ENCODE measurements around the gene PTPRN2. TPM values are rescaled to one million over a fixed set of nuclear protein-coding genes. Genes with fewer than 3 reads are reported as not detected.
"Not testable (repeated sequence)": the region's sequence is repeated elsewhere in the genome, so short reads cannot be mapped to it uniquely, and the experiment has no call there.

Gene PTPRN2
- polyA plus RNA-seq, 4 donors, result 7.3 to 11.4 (median 8.0) TPM

- no peak for DNase-seq (ENCODE audit: low read depth in 4 of 4, low spot score in 2 of 4)
Measured at GRCh38 chr7:158035343-158035742, 552.3 kb downstream of the PTPRN2 start.

GRCh38 chr7:158034571-158034970, 553.1 kb downstream of the PTPRN2 start:
- DNase-seq (ENCODE audit: low read depth in 4 of 4, low spot score in 2 of 4), result no peak

GRCh38 chr7:158033925-158034324, 553.7 kb downstream of the PTPRN2 start:
- not testable (repeated sequence) for DNase-seq (ENCODE audit: low read depth in 4 of 4, low spot score in 2 of 4)

- DNase-seq (ENCODE audit: low read depth in 4 of 4, low spot score in 2 of 4), result no peak
Measured at GRCh38 chr7:158033196-158033595, 554.4 kb downstream of the PTPRN2 start.

- no peak for DNase-seq (ENCODE audit: low read depth in 4 of 4, low spot score in 2 of 4)
Measured at GRCh38 chr7:158032561-158033115, 555.0 kb downstream of the PTPRN2 start.

- DNase-seq (ENCODE audit: low read depth in 4 of 4, low spot score in 2 of 4), result no peak
Measured at GRCh38 chr7:158031867-158032308, 555.7 kb downstream of the PTPRN2 start.

- no peak for DNase-seq (ENCODE audit: low read depth in 4 of 4, low spot score in 2 of 4)
Measured at GRCh38 chr7:158030566-158030965, 557.1 kb downstream of the PTPRN2 start.

- DNase-seq (ENCODE audit: low read depth in 4 of 4, low spot score in 2 of 4), result no peak
Measured at GRCh38 chr7:158030071-158030470, 557.6 kb downstream of the PTPRN2 start.

- no peak for DNase-seq (ENCODE audit: low read depth in 4 of 4, low spot score in 2 of 4)
Measured at GRCh38 chr7:158029509-158029908, 558.1 kb downstream of the PTPRN2 start.

- no peak for DNase-seq (ENCODE audit: low read depth in 4 of 4, low spot score in 2 of 4)
Measured at GRCh38 chr7:158028971-158029370, 558.7 kb downstream of the PTPRN2 start.

GRCh38 chr7:158028290-158028941, 559.2 kb downstream of the PTPRN2 start:
- DNase-seq (ENCODE audit: low read depth in 4 of 4, low spot score in 2 of 4), result no peak

GRCh38 chr7:158027646-158028045, 560.0 kb downstream of the PTPRN2 start:
- DNase-seq (ENCODE audit: low read depth in 4 of 4, low spot score in 2 of 4), result no peak

- no peak for DNase-seq (ENCODE audit: low read depth in 4 of 4, low spot score in 2 of 4)
Measured at GRCh38 chr7:158026636-158027265, 560.9 kb downstream of the PTPRN2 start.

GRCh38 chr7:158025686-158026600, 561.7 kb downstream of the PTPRN2 start:
- DNase-seq (ENCODE audit: low read depth in 4 of 4, low spot score in 2 of 4), result no peak

- DNase-seq (ENCODE audit: low read depth in 4 of 4, low spot score in 2 of 4), result no peak
Measured at GRCh38 chr7:158024881-158025280, 562.7 kb downstream of the PTPRN2 start.

- no peak for DNase-seq (ENCODE audit: low read depth in 4 of 4, low spot score in 2 of 4)
Measured at GRCh38 chr7:158024351-158024715, 563.3 kb downstream of the PTPRN2 start.

GRCh38 chr7:158023681-158024350, 563.8 kb downstream of the PTPRN2 start:
- DNase-seq (ENCODE audit: low read depth in 4 of 4, low spot score in 2 of 4), result no peak

- no peak for DNase-seq (ENCODE audit: low read depth in 4 of 4, low spot score in 2 of 4)
Measured at GRCh38 chr7:158023157-158023556, 564.5 kb downstream of the PTPRN2 start.

GRCh38 chr7:158022601-158023000, 565.0 kb downstream of the PTPRN2 start:
- no peak for DNase-seq (ENCODE audit: low read depth in 4 of 4, low spot score in 2 of 4)

- DNase-seq (ENCODE audit: low read depth in 4 of 4, low spot score in 2 of 4), result no peak
Measured at GRCh38 chr7:158021836-158022235, 565.8 kb downstream of the PTPRN2 start.

- DNase-seq (ENCODE audit: low read depth in 4 of 4, low spot score in 2 of 4), result no peak
Measured at GRCh38 chr7:158020706-158021095, 566.9 kb downstream of the PTPRN2 start.

All from left renal cortex interstitium (tissue), 4 donors.